ENCODE data around the gene CSNK2B.

- no peak for TF ChIP-seq POLR2A (IDR thresholded peaks at IDR 0.05)
- no peak for TF ChIP-seq CTCF (IDR thresholded peaks at IDR 0.05)
- TF ChIP-seq EP300 (IDR thresholded peaks at IDR 0.05) = no peak
These were observed 35.0 kb downstream of the CSNK2B start for GRCh38 chr6:31700740-31701401.
